ENCODE data around the gene PROKR2.
A peak's percentile ranks its signal among the peaks of the same experiment; 100 is the strongest.

Gene PROKR2

DNA sequence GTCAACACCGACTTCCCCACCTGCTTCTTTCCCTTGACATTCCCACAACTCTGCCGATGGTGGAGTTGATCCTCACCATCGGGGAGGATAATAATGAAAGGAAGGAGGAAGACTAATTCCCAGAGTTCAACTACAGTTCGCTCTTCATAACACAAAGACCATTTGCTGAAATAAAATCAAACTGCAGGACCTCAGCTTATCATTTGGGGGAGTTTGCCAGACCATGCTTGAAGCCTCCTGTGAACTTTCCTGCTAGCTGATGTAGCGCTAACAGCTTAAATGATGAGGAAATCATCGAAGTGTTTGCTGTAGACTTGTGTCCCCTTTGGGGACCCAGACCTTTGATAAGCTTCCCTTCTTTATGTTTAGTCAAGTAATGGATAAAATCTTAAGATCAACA, 26.2 kb downstream of the PROKR2 start:
- no peaks in the 10 kb centered on the region for H3K27me3 ChIP-seq (ENCODE audit: insufficient read depth, insufficient read length)
- TF ChIP-seq ZNF274 (IDR thresholded peaks at IDR 0.05; ENCODE audit: low read depth, low read length) (no peak), YY1 (IDR thresholded peaks at IDR 0.05; ENCODE audit: insufficient read depth, insufficient read length) (no peak), SUZ12 (IDR thresholded peaks at IDR 0.05; ENCODE audit: extremely low read depth, insufficient read depth, insufficient read length) (no peak)
- H3K36me3 ChIP-seq (ENCODE audit: insufficient read depth, insufficient read length, low read length): no peaks in the 10 kb centered on the region
- no peak for DNase-seq (ENCODE audit: low read depth, low spot score)
- no peaks in the 10 kb centered on the region for H3K9me3 ChIP-seq (ENCODE audit: insufficient read depth, low read length)
- no peak overlapping the region for H3K9ac ChIP-seq (ENCODE audit: insufficient read length, low read depth)
- no peak overlapping the region for H3K4me3 ChIP-seq (ENCODE audit: insufficient read length, low read depth)
- H3K4me1 ChIP-seq (ENCODE audit: insufficient read depth, insufficient read length): no peaks in the 10 kb centered on the region

DNA sequence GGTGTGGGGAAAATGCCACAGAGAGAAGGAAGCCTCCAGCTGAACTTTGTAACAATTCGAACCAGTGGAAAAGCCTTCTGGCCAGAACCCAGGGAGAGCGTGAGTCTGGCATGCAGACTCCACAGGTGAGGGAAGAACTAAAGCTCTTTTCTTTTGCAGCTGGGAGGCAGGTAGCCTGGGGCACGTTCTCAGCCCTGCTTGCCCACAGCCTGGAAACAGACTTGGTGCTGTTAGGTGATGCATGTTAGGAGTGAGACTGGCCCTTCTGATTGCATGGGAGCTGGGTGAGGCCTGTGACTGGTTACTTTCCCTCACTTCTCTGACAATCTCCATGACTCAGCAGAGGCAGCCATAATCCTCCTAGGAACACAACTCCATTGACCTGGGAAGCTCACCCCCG, 34.2 kb downstream of the PROKR2 start:
- Histone ChIP-seq H3K9ac (ENCODE audit: insufficient read length, low read depth) (no peak overlapping the region), H3K36me3 (ENCODE audit: insufficient read depth, insufficient read length, low read length) (no peaks in the 10 kb centered on the region), H3K27me3 (ENCODE audit: insufficient read depth, insufficient read length) (no peaks in the 10 kb centered on the region), H3K4me3 (ENCODE audit: insufficient read length, low read depth) (no peak overlapping the region), H3K4me1 (ENCODE audit: insufficient read depth, insufficient read length) (peaks cover 3% of the 10 kb centered on the region), H3K9me3 (ENCODE audit: insufficient read depth, low read length) (no peaks in the 10 kb centered on the region)
- no peak for DNase-seq (ENCODE audit: low read depth, low spot score)
- TF ChIP-seq ZNF274 (IDR thresholded peaks at IDR 0.05; ENCODE audit: low read depth, low read length) (no peak), YY1 (IDR thresholded peaks at IDR 0.05; ENCODE audit: insufficient read depth, insufficient read length) (no peak), SUZ12 (IDR thresholded peaks at IDR 0.05; ENCODE audit: extremely low read depth, insufficient read depth, insufficient read length) (no peak)

DNA sequence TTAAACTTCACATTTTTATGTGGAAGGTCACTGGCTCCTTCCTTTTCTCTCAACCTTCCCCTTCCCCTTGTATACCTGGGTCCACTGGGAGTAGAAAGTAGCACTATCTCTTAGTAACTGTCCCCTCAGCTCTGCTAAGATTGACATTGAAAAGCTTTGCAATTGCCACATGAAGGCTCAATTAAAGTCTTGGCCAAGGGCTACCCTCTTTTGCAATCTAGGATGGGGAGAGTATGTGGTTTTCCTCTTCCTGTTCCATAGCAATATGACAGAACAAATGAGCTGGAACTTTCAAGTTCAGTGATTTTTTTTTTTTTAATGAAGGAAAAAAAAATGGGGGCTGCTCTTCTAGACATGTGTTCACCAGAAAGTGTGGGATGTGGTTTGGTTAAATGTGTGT, 37.1 kb downstream of the PROKR2 start:
- Histone ChIP-seq H3K4me3 (ENCODE audit: insufficient read length, low read depth) (no peak overlapping the region), H3K4me1 (ENCODE audit: insufficient read depth, insufficient read length) (peaks cover 3% of the 10 kb centered on the region), H3K27me3 (ENCODE audit: insufficient read depth, insufficient read length) (no peaks in the 10 kb centered on the region), H3K36me3 (ENCODE audit: insufficient read depth, insufficient read length, low read length) (no peaks in the 10 kb centered on the region), H3K9me3 (ENCODE audit: insufficient read depth, low read length) (no peaks in the 10 kb centered on the region), H3K9ac (ENCODE audit: insufficient read length, low read depth) (no peak overlapping the region)
- DNase-seq (ENCODE audit: low read depth, low spot score): no peak
- no peak for TF ChIP-seq SUZ12 (IDR thresholded peaks at IDR 0.05; ENCODE audit: extremely low read depth, insufficient read depth, insufficient read length)
- no peak for TF ChIP-seq YY1 (IDR thresholded peaks at IDR 0.05; ENCODE audit: insufficient read depth, insufficient read length)
- TF ChIP-seq ZNF274 (IDR thresholded peaks at IDR 0.05; ENCODE audit: low read depth, low read length): no peak

DNA sequence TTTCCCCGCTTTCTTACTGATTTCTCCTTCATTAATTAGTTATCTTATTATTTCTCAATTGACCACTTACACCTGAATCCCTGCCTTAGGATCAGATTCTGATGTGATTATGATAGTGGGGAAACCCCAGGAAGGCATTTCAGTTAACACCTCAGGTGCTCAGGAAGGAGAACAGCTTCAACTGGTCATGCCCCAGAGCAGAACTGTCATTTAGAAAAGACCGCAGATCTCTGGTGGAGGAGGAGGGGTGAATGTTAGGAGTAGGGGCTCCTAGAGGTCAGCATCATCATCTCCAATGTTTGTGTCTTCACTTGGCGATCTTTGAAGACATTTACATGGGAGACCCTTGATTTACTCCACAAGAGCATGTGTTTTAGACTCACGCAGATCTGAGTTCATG, 44.5 kb downstream of the PROKR2 start:
- Histone ChIP-seq H3K9ac (ENCODE audit: insufficient read length, low read depth) (no peak overlapping the region), H3K9me3 (ENCODE audit: insufficient read depth, low read length) (no peaks in the 10 kb centered on the region), H3K36me3 (ENCODE audit: insufficient read depth, insufficient read length, low read length) (no peaks in the 10 kb centered on the region), H3K4me1 (ENCODE audit: insufficient read depth, insufficient read length) (no peaks in the 10 kb centered on the region), H3K27me3 (ENCODE audit: insufficient read depth, insufficient read length) (no peaks in the 10 kb centered on the region), H3K4me3 (ENCODE audit: insufficient read length, low read depth) (no peak overlapping the region)
- DNase-seq (ENCODE audit: low read depth, low spot score): no peak
- TF ChIP-seq ZNF274 (IDR thresholded peaks at IDR 0.05; ENCODE audit: low read depth, low read length) (no peak), SUZ12 (IDR thresholded peaks at IDR 0.05; ENCODE audit: extremely low read depth, insufficient read depth, insufficient read length) (no peak), YY1 (IDR thresholded peaks at IDR 0.05; ENCODE audit: insufficient read depth, insufficient read length) (no peak)

DNA sequence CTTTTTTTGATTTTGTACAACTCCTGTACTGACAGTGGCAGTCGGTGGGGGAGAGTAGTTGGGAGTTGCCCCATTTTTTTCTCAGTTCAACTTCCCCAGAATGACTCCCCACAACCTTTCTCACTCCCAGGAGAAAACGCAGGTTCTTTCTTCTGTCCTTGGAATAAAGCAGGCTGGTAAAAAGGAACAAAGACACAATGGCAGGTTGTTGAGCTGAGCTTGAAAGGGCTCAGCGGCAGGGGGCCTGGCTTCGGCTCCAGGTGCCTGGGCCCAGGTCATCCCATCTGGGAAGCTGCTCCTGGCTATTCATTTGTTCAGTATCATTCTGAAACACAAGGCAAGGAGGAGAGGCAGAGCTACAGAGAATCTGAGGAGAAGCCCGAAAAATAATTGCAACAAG, 46.2 kb downstream of the PROKR2 start:
- no peaks in the 10 kb centered on the region for H3K9me3 ChIP-seq (ENCODE audit: insufficient read depth, low read length)
- no peaks in the 10 kb centered on the region for H3K36me3 ChIP-seq (ENCODE audit: insufficient read depth, insufficient read length, low read length)
- no peak overlapping the region for H3K9ac ChIP-seq (ENCODE audit: insufficient read length, low read depth)
- no peaks in the 10 kb centered on the region for H3K4me1 ChIP-seq (ENCODE audit: insufficient read depth, insufficient read length)
- no peaks in the 10 kb centered on the region for H3K27me3 ChIP-seq (ENCODE audit: insufficient read depth, insufficient read length)
- H3K4me3 ChIP-seq (ENCODE audit: insufficient read length, low read depth): no peak overlapping the region
- DNase-seq (ENCODE audit: low read depth, low spot score): peak; percentile 15
- TF ChIP-seq YY1 (IDR thresholded peaks at IDR 0.05; ENCODE audit: insufficient read depth, insufficient read length) (no peak), SUZ12 (IDR thresholded peaks at IDR 0.05; ENCODE audit: extremely low read depth, insufficient read depth, insufficient read length) (no peak), ZNF274 (IDR thresholded peaks at IDR 0.05; ENCODE audit: low read depth, low read length) (no peak)

DNA sequence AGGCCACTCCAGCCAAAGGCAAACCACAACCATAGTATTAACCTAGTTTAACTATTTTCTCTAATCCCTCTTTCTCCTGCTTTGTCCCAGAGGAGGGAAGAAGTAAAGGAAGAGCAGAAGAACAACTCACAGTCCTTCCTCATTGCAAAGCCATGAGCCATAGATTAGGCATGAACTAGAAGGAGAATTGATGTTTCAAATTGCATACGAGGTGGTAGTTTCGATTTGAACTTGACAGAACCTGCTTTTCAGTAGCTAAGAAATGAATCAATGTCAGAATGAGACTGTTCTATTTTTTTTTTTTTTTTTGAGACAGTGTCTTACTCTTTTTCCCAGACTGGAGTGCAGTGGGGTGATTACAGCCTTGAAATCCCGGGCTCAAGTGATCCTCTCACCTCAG, 48.3 kb downstream of the PROKR2 start:
- Histone ChIP-seq H3K27me3 (ENCODE audit: insufficient read depth, insufficient read length) (no peaks in the 10 kb centered on the region), H3K4me1 (ENCODE audit: insufficient read depth, insufficient read length) (peaks cover 5% of the 10 kb centered on the region), H3K9ac (ENCODE audit: insufficient read length, low read depth) (no peak overlapping the region), H3K4me3 (ENCODE audit: insufficient read length, low read depth) (no peak overlapping the region), H3K9me3 (ENCODE audit: insufficient read depth, low read length) (no peaks in the 10 kb centered on the region), H3K36me3 (ENCODE audit: insufficient read depth, insufficient read length, low read length) (no peaks in the 10 kb centered on the region)
- no peak for TF ChIP-seq SUZ12 (IDR thresholded peaks at IDR 0.05; ENCODE audit: extremely low read depth, insufficient read depth, insufficient read length)
- TF ChIP-seq ZNF274 (IDR thresholded peaks at IDR 0.05; ENCODE audit: low read depth, low read length): no peak
- no peak for TF ChIP-seq YY1 (IDR thresholded peaks at IDR 0.05; ENCODE audit: insufficient read depth, insufficient read length)
- DNase-seq (ENCODE audit: low read depth, low spot score): no peak

DNA sequence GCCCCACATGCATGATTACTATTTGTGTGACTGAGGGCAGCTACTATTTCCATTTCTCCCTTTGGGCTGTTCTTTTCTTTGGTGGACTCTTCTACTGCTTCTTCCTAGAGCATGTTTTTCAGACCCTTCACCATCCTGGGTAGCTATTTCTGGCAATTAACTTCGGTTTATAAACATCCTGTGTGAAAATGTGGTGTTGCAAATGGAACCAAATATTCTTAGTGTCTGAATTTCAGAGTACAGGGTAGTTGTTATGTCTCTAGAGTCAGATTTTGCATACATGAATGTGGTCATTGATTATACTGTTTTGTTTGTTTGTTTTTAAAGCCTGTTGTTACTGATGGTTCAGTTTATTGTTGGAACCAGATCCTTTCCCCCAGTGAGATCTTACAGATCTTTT, 49.7 kb downstream of the PROKR2 start:
- Histone ChIP-seq H3K27me3 (ENCODE audit: insufficient read depth, insufficient read length) (no peaks in the 10 kb centered on the region), H3K9ac (ENCODE audit: insufficient read length, low read depth) (no peak overlapping the region), H3K9me3 (ENCODE audit: insufficient read depth, low read length) (no peaks in the 10 kb centered on the region), H3K36me3 (ENCODE audit: insufficient read depth, insufficient read length, low read length) (no peaks in the 10 kb centered on the region), H3K4me1 (ENCODE audit: insufficient read depth, insufficient read length) (peaks cover 5% of the 10 kb centered on the region), H3K4me3 (ENCODE audit: insufficient read length, low read depth) (no peak overlapping the region)
- TF ChIP-seq SUZ12 (IDR thresholded peaks at IDR 0.05; ENCODE audit: extremely low read depth, insufficient read depth, insufficient read length): no peak
- no peak for TF ChIP-seq YY1 (IDR thresholded peaks at IDR 0.05; ENCODE audit: insufficient read depth, insufficient read length)
- TF ChIP-seq ZNF274 (IDR thresholded peaks at IDR 0.05; ENCODE audit: low read depth, low read length): no peak
- DNase-seq (ENCODE audit: low read depth, low spot score): no peak
